OCI-LY3 (cell line): Measurements from ENCODE around the gene AGT.

Experiments
- CTCF ChIP-seq: fragments of 200-600, 300-600 bp; sonication (generic); IDR thresholded peaks from 2 replicates; pipeline ENCODE4 v1.5.1; 2014; ENCODE audit warnings: antibody characterized with exemption, low read length, low read depth
- EZH2phosphoT487 ChIP-seq: fragments of 200-600 bp; shearing (Covaris generic); IDR thresholded peaks from 2 replicates; pipeline ENCODE4 v1.6.1; 2018; ENCODE audit warnings: antibody characterized with exemption, mixed run types, low read depth

- TF ChIP-seq CTCF (0 out of 2 replicates have a peak, but pooled peaks have one; percentile 9), EZH2phosphoT487 (no peak)
These were observed 46.5 kb upstream of the AGT start for GRCh38 chr1:230760360-230760827.
